Naive thymus-derived CD4-positive, alpha-beta T cell (primary cell): Measurements from ENCODE around the gene PML. TPM values are rescaled to one million over a fixed set of nuclear protein-coding genes. Genes with fewer than 3 reads are reported as not detected.
"Not testable (repeated sequence)": the region's sequence is repeated elsewhere in the genome, so short reads cannot be mapped to it uniquely, and the experiment has no call there.

Experiments used
- ATAC-seq: fragments of 150-1000 bp; cut with Tn5 transposase; 2 replicates; pipeline ENCODE4 v1.10.0; 2021; ENCODE audit warnings: mild to moderate bottlenecking, moderate library complexity
- CTCF ChIA-PET: fragments of 350-600 bp; sonication (Branson Sonifier 250); formaldehyde crosslinking; loops from one replicate; lab custom pipeline; 2021; ENCODE audit warnings: antibody characterized with exemption; lab: Charles Lee
- POLR2A ChIA-PET: fragments of 350-600 bp; sonication (Branson Sonifier 250); formaldehyde crosslinking; loops from one replicate; lab custom pipeline; 2021; ENCODE audit warnings: antibody characterized with exemption, inconsistent platforms; lab: Charles Lee
- DNase-seq, 9 donors: peaks; one replicate each; pipeline versions ENCODE4 v3.0.0 to v3.0.0-alpha.2; 2020 to 2022; ENCODE audit warnings: mixed read lengths in 1 of 9
- H3K27ac ChIP-seq: one replicate; pipeline ENCODE4 v1.7.0; 2013; ENCODE audit warnings: mild to moderate bottlenecking, low read depth, low read length, moderate library complexity
- H3K27me3 ChIP-seq, 2 donors: one replicate each; pipeline ENCODE4 v1.7.0; 2013; ENCODE audit warnings: low read length in 2 of 2, mild to moderate bottlenecking in 2 of 2, moderate library complexity in 2 of 2; ENCODE audit not compliant: control insufficient read depth in 2 of 2, insufficient read depth in 2 of 2
- H3K36me3 ChIP-seq, 3 experiments: 1 replicate in 2 of 3; 2 replicates in 1 of 3; pipeline ENCODE4 v1.7.0; 2013; ENCODE audit warnings: low read length in 3 of 3, mild to moderate bottlenecking in 3 of 3, moderate library complexity in 1 of 3; ENCODE audit not compliant: insufficient read depth in 3 of 3, control insufficient read depth in 2 of 3
- H3K4me1 ChIP-seq, 2 donors: one replicate each; pipeline ENCODE4 v1.7.0; 2013; ENCODE audit warnings: low read length in 2 of 2, mild to moderate bottlenecking in 2 of 2, moderate library complexity in 1 of 2; ENCODE audit not compliant: control insufficient read depth in 2 of 2, insufficient read depth in 2 of 2
- H3K4me3 ChIP-seq: 2 replicates; pipeline ENCODE4 v1.7.0; 2013; ENCODE audit warnings: mild to moderate bottlenecking, low read length
- H3K9me3 ChIP-seq, 3 experiments: 1 replicate in 2 of 3; 2 replicates in 1 of 3; pipeline ENCODE4 v1.7.0; 2013; ENCODE audit warnings: low read length in 3 of 3; ENCODE audit not compliant: control insufficient read depth in 2 of 3
- H3K27ac Mint-ChIP-seq, 9 donors: one replicate each; pipeline ENCODE4 v1.8.0; 2020 to 2022; ENCODE audit warnings: mixed read lengths in 9 of 9, mild to moderate bottlenecking in 8 of 9, moderate library complexity in 5 of 9, inconsistent platforms in 2 of 9
- H3K27me3 Mint-ChIP-seq, 5 donors: one replicate each; pipeline ENCODE4 v1.8.0; 2021 to 2022; ENCODE audit warnings: mixed read lengths in 5 of 5, mild to moderate bottlenecking in 1 of 5
- H3K36me3 Mint-ChIP-seq, 5 donors: one replicate each; pipeline ENCODE4 v1.8.0; 2020 to 2022; ENCODE audit warnings: mixed read lengths in 5 of 5, mild to moderate bottlenecking in 3 of 5, inconsistent platforms in 1 of 5
- H3K4me1 Mint-ChIP-seq, 7 donors: one replicate each; pipeline ENCODE4 v1.8.0; 2020 to 2022; ENCODE audit warnings: mixed read lengths in 7 of 7, mild to moderate bottlenecking in 3 of 7, inconsistent platforms in 1 of 7
- H3K4me3 Mint-ChIP-seq, 10 donors: one replicate each; pipeline ENCODE4 v1.8.0; 2020 to 2022; ENCODE audit warnings: mild to moderate bottlenecking in 10 of 10, mixed read lengths in 10 of 10, moderate library complexity in 6 of 10, inconsistent platforms in 2 of 10
- H3K9me3 Mint-ChIP-seq, 11 donors: one replicate each; pipeline ENCODE4 v1.8.0; 2020 to 2022; ENCODE audit warnings: mixed read lengths in 11 of 11, mild to moderate bottlenecking in 4 of 11, inconsistent platforms in 1 of 11, moderate library complexity in 1 of 11
- intact Hi-C, 2 donors: fragments of 100-400 bp; cut with micrococcal nuclease; formaldehyde crosslinking; loops; one replicate each; pipeline ENCODE4 v1.15.1; 2023
- polyA plus RNA-seq, 2 donors: library from polyadenylated mRNA; unstranded; fragments of 300-500 nt; fragmentation: Illumina TruSeq; gene quantifications; one replicate each; pipeline ENCODE4 v1.2.3, GENCODE V29; 2021
- total RNA-seq, 6 experiments: library from RNA in 5 of 6; stranded (reverse) in 5 of 6; gene quantifications; 1 replicate in 5 of 6; 2 replicates in 1 of 6; pipeline ENCODE4 v1.2.3 and lab custom pipeline; 2021 to 2026

PML gene
- total and polyA plus RNA-seq, 7 experiments from 2014 or later: 18.1 to 113 (median 51.7) TPM

DNA sequence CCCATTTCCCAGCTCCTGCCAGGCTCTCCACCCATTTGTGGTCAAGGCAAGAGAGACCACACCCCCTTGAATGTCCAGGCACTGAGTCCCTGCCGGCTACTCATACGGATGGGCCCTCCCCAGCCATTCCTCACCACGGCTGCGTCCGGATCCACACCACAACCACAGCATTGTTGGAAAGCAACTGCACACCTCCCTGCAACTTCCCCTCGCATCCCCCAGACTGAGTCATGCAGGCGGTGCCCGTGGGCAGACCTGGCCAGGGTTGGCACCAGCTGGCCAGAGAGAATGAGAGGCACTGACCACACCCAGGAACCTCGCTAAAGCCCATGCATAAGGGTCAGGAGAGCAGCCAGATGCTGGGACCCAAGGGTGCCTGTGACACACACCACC lies 37.8 kb upstream of the PML start:
- H3K36me3 ChIP-seq: no peaks in the 10 kb centered on the region
- Mint-ChIP-seq H3K36me3 (no peaks in the 10 kb centered on the region), H3K27ac (peak overlapping the region in 5 of 9 donors; percentile 14 to 89 (median 66)), H3K4me3 (no peak overlapping the region), H3K27me3 (no peaks in the 10 kb centered on the region), H3K4me1 (peaks cover 15 to 42% (median 37%) of the 10 kb centered on the region in 7 donors), H3K9me3 (no peaks in the 10 kb centered on the region)
- peaks cover 12% of the 10 kb centered on the region in 2 donors for H3K4me1 ChIP-seq
- no peaks in the 10 kb centered on the region for H3K27me3 ChIP-seq
- ChIA-PET CTCF (interaction anchor here (1.3 to 2.0 kb wide), 3 partner anchors 8 to 18 kb away, joined by 3 to 8 read pairs (median 4); no protein-coding TSS in a partner anchor), POLR2A (interaction anchor here (1.1 kb wide), 1 partner anchor 11 kb away, joined by 3 read pairs; no protein-coding TSS in a partner anchor)
- DNase-seq (no peak), ATAC-seq (peak; percentile 33)
- no peaks in the 10 kb centered on the region for H3K9me3 ChIP-seq
- H3K4me3 ChIP-seq: no peak overlapping the region
- no peak overlapping the region for H3K27ac ChIP-seq
- intact Hi-C loops: no loop called here

DNA sequence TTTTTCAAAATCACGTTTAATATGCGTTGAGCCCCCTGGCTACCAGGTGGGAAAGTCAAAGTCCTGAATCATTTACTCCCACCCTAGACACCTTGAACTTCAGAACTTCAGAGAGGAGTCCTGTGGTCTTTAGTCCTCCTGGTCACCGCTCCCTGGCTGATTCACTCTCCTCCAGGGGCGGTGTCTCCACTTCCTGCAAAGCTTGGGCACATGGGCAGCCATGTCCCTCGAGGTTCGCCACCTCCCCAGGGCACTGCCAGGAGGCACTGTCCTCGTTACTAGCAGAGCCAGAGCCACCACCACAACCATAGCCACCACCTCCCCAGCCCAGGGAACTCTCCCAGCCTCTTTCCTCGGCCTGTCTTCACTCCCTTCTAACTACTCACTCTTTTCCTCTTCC lies 37.2 kb upstream of the PML start:
- no peak overlapping the region for H3K27ac ChIP-seq
- ChIA-PET POLR2A (interaction anchor here (0.8 to 1.1 kb wide), 2 partner anchors 10 to 24 kb away, joined by 3 read pairs; no protein-coding TSS in a partner anchor), CTCF (interaction anchor here (1.4 to 2.0 kb wide), 3 partner anchors 8 to 21 kb away, joined by 4 to 8 read pairs (median 4); no protein-coding TSS in a partner anchor)
- intact Hi-C loops: no loop called here
- H3K27me3 ChIP-seq: no peaks in the 10 kb centered on the region
- H3K4me3 ChIP-seq: no peak overlapping the region
- Mint-ChIP-seq H3K27ac (peak overlapping the region in 8 of 9 donors; percentile 64 to 97 (median 78)), H3K27me3 (no peaks in the 10 kb centered on the region), H3K4me3 (no peak overlapping the region), H3K36me3 (no peaks in the 10 kb centered on the region), H3K9me3 (no peaks in the 10 kb centered on the region), H3K4me1 (peaks cover 15 to 41% (median 37%) of the 10 kb centered on the region in 7 donors)
- peaks cover 12% of the 10 kb centered on the region in 2 donors for H3K4me1 ChIP-seq
- H3K36me3 ChIP-seq: no peaks in the 10 kb centered on the region
- DNase-seq (no peak), ATAC-seq (no peak)
- H3K9me3 ChIP-seq: no peaks in the 10 kb centered on the region

DNA sequence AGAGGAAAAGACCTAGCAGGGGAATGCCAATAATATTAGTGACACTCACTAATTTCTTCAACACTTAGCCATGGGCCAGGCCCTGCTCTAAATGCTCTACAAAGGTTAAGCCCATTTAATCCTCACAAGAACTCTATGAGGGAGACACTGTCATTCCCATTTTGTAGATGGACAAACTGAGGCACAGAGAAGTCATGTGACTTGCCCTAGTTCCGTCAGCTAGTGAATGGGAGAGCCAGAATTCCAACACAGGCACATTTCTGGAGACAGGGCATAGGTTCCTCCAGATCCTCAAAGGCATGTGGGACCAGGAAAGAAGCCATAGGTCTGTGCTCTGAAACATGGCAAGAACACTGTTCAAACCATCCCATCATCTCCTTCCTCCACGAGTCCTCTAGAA lies 36.7 kb upstream of the PML start:
- H3K27me3 Mint-ChIP-seq: no peaks in the 10 kb centered on the region
- no peaks in the 10 kb centered on the region for H3K36me3 Mint-ChIP-seq
- intact Hi-C loops: no loop called here
- H3K27ac Mint-ChIP-seq: peak overlapping the region in 8 of 9 donors; percentile 64 to 97 (median 78)
- no peaks in the 10 kb centered on the region for H3K27me3 ChIP-seq
- ChIA-PET POLR2A (interaction anchor here (0.8 to 1.0 kb wide), 2 partner anchors 16 to 23 kb away, joined by 3 read pairs; no protein-coding TSS in a partner anchor), CTCF (interaction anchor here (1.7 to 2.0 kb wide), 2 partner anchors 17 to 21 kb away, joined by 4 read pairs; no protein-coding TSS in a partner anchor)
- H3K4me3 ChIP-seq: no peak overlapping the region
- peaks cover 15 to 42% (median 37%) of the 10 kb centered on the region in 7 donors for H3K4me1 Mint-ChIP-seq
- H3K4me3 Mint-ChIP-seq: peak overlapping the region in 2 of 10 donors; percentile 20 to 58
- H3K9me3 ChIP-seq: no peaks in the 10 kb centered on the region
- DNase-seq: no peak
- peaks cover 12% of the 10 kb centered on the region in 2 donors for H3K4me1 ChIP-seq
- no peak overlapping the region for H3K27ac ChIP-seq
- H3K9me3 Mint-ChIP-seq: no peaks in the 10 kb centered on the region
- no peaks in the 10 kb centered on the region for H3K36me3 ChIP-seq
- no peak for ATAC-seq

DNA sequence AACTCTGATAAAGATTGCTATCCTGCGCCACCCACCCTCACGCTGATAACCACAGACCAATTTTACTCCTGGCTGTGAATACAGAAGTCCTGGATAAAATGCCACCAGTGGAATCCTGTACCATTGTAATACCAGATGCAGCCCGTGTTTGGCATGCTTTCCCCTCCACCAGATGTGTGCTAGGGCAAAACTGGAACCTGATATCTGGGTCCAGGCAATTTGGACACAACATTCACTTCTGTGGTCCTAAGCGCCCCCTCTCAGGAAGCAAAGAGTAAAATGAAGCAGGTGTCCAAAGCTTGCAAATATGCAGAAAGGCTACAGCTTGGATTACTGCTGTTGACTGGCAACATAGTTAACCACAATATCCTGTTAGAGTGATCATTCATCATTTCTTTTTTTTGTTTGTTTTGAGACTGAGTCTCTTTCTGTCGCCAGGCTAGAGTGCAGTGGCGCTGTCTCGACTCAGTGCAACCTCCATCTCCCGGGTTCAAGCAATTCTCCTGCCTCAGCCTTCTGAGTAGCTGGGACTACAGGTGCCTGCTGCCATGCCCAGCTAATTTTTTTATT lies 35.4 kb upstream of the PML start:
- peaks cover 12% of the 10 kb centered on the region in 2 donors for H3K4me1 ChIP-seq
- H3K36me3 Mint-ChIP-seq: no peaks in the 10 kb centered on the region
- DNase-seq: peak in 7 of 9 donors; percentile 36 to 74 (median 67)
- intact Hi-C loops: loop anchor here (1.0 kb wide), 1 partner anchor 8 kb away; no protein-coding TSS in a partner anchor
- no peaks in the 10 kb centered on the region for H3K36me3 ChIP-seq
- H3K4me1 Mint-ChIP-seq: peaks cover 15 to 42% (median 37%) of the 10 kb centered on the region in 7 donors
- no peaks in the 10 kb centered on the region for H3K9me3 ChIP-seq
- peak; percentile 91 for ATAC-seq
- H3K4me3 ChIP-seq: no peak overlapping the region
- peak overlapping the region; percentile 78 to 97 (median 88) for H3K27ac Mint-ChIP-seq
- peaks cover 0 to 4% (median 0%) of the 10 kb centered on the region in 5 donors for H3K27me3 Mint-ChIP-seq
- ChIA-PET POLR2A (interaction anchor here (0.6 to 1.4 kb wide), 6 partner anchors 8 to 599 kb away, joined by 3 to 6 read pairs (median 4); no protein-coding TSS in a partner anchor), CTCF (interaction anchor here (1.0 to 3.3 kb wide), 8 partner anchors 9 to 49 kb away, joined by 3 to 24 read pairs (median 4); partner anchors contain the start of gene PML)
- peak overlapping the region; percentile 14 for H3K27ac ChIP-seq
- H3K9me3 Mint-ChIP-seq: no peaks in the 10 kb centered on the region
- no peaks in the 10 kb centered on the region for H3K27me3 ChIP-seq
- H3K4me3 Mint-ChIP-seq: peak overlapping the region; percentile 58 to 76 (median 67)

DNA sequence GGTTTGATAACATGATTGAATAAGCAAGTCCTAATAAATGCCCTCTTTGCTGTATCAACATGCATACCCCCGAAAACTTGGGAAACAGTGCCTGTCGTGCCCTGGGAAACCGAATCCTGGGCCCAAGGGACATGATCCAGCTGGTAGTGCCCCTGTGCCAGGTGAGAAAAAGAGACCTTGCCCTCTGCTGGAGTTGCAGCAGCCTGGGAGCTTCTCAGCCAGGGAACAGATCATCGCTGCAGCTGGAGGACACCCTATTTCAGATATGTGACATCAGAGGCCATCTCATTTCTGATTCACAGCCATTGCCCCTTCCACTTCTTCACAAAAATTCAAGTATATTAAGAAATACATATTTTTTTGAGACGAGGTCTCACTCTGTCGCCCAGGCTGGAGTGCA lies 34.7 kb upstream of the PML start:
- no peak for ATAC-seq
- intact Hi-C loops: loop anchor here (1.0 to 5.0 kb wide), 2 partner anchors 8 to 32 kb away; partner anchors contain the start of gene LOXL1 (in 1 of the 2)
- Mint-ChIP-seq H3K4me3 (peak overlapping the region in 9 of 10 donors; percentile 58 to 76 (median 71)), H3K27ac (peak overlapping the region; percentile 78 to 97 (median 88)), H3K9me3 (peaks cover 0 to 1% (median 0%) of the 10 kb centered on the region in 11 donors), H3K36me3 (no peaks in the 10 kb centered on the region), H3K4me1 (peaks cover 18 to 45% (median 41%) of the 10 kb centered on the region in 7 donors), H3K27me3 (peaks cover 0 to 4% (median 0%) of the 10 kb centered on the region in 5 donors)
- ChIA-PET CTCF (interaction anchor here (0.7 to 3.3 kb wide), 9 partner anchors 8 to 336 kb away, joined by 3 to 24 read pairs (median 4); partner anchors contain the start of gene PML), POLR2A (interaction anchor here (1.2 to 1.4 kb wide), 2 partner anchors 12 to 32 kb away, joined by 6 read pairs; no protein-coding TSS in a partner anchor)
- no peak overlapping the region for H3K4me3 ChIP-seq
- H3K27me3 ChIP-seq: no peaks in the 10 kb centered on the region
- no peaks in the 10 kb centered on the region for H3K9me3 ChIP-seq
- H3K36me3 ChIP-seq: no peaks in the 10 kb centered on the region
- H3K4me1 ChIP-seq: peaks cover 12 to 13% of the 10 kb centered on the region in 2 donors
- no peak for DNase-seq
- peak overlapping the region; percentile 14 for H3K27ac ChIP-seq

DNA sequence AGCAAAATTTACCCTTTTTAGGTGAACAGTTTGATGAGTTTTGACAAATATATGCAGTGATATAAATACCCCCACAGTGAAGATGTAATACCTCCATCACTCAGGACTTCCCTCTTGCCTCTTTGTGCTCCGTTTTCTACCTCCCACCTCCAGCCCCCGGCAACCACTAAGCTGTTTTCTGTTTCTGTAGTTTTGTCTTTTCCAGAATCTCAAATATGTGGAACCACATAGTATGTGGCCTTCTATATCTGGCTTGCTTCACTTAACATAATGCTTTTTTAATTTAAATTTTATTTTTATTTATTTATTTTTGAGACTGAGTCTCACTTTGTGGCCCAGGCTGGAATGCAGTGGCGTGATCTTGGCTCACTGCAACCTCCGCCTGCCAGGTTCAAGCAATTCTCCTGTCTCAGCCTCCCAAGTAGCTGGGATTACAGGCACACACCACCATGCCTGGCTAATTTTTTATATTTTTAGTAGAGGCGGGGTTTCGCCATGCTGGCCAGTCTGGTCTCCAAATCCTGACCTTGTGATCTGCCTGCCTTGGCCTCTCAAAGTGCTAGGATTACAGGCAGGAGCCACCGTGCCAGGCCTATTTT lies 33.9 kb upstream of the PML start:
- Mint-ChIP-seq H3K27ac (peak overlapping the region in 7 of 9 donors; percentile 30 to 70 (median 56)), H3K4me1 (peaks cover 26 to 53% (median 48%) of the 10 kb centered on the region in 7 donors), H3K4me3 (peak overlapping the region in 2 of 10 donors; percentile 27 to 47)
- not testable (repeated sequence) for H3K4me3 ChIP-seq, H3K9me3 ChIP-seq, H3K27me3 Mint-ChIP-seq, ATAC-seq, DNase-seq, H3K36me3 ChIP-seq, H3K9me3 Mint-ChIP-seq, H3K36me3 Mint-ChIP-seq, H3K27me3 ChIP-seq, H3K27ac ChIP-seq
- intact Hi-C loops: loop anchor here in 1 of 2 donors (5.0 kb wide), 1 partner anchor 33 kb away; the partner anchor contains the start of gene LOXL1
- POLR2A ChIA-PET: interaction anchor here (0.6 to 1.2 kb wide), 2 partner anchors 11 to 13 kb away, joined by 4 to 6 read pairs; no protein-coding TSS in a partner anchor
- peaks cover 19 to 20% of the 10 kb centered on the region in 2 donors for H3K4me1 ChIP-seq
- CTCF ChIA-PET: interaction anchor here (0.6 to 3.3 kb wide), 7 partner anchors 9 to 1369 kb away, joined by 3 to 24 read pairs (median 4); partner anchors contain the start of gene PML
